Liver (tissue), 9 donors: Measurements from ENCODE around the gene CCDC102A. TPM values are rescaled to one million over a fixed set of nuclear protein-coding genes. Genes with fewer than 3 reads are reported as not detected.

Experiments used
- DNase-seq: peaks from one replicate; pipeline ENCODE4 v3.0.0-alpha.2; 2017; ENCODE audit warnings: low spot score
- H3K27ac ChIP-seq, 2 donors: one replicate each; pipeline ENCODE4 v1.7.0; 2013; ENCODE audit warnings: inconsistent platforms in 2 of 2, low read length in 2 of 2, control low read depth in 1 of 2, low read depth in 1 of 2, mild to moderate bottlenecking in 1 of 2
- H3K27me3 ChIP-seq, 4 donors: one replicate each; pipeline versions ENCODE4 v1.6.1 to v1.7.0; 2013; ENCODE audit warnings: low read length in 3 of 4, inconsistent platforms in 1 of 4, mild to moderate bottlenecking in 1 of 4, moderate library complexity in 1 of 4; ENCODE audit not compliant: control insufficient read depth in 4 of 4, insufficient read depth in 4 of 4
- H3K36me3 ChIP-seq, 4 donors: one replicate each; pipeline versions ENCODE4 v1.6.1 to v1.7.0; 2013; ENCODE audit warnings: low read length in 3 of 4, mild to moderate bottlenecking in 3 of 4, low read depth in 1 of 4, moderate library complexity in 1 of 4; ENCODE audit not compliant: control insufficient read depth in 4 of 4, insufficient read depth in 3 of 4
- H3K4me1 ChIP-seq, 4 donors: one replicate each; pipeline versions ENCODE4 v1.6.1 to v1.7.0; 2013; ENCODE audit warnings: low read length in 3 of 4, mild to moderate bottlenecking in 3 of 4, moderate library complexity in 1 of 4; ENCODE audit not compliant: control insufficient read depth in 4 of 4, insufficient read depth in 4 of 4
- H3K4me3 ChIP-seq, 3 donors: one replicate each; pipeline versions ENCODE4 v1.6.1 to v1.7.0; 2013; ENCODE audit warnings: low read length in 3 of 3, control low read depth in 1 of 3, low read depth in 1 of 3, mild to moderate bottlenecking in 1 of 3
- H3K9ac ChIP-seq, 2 donors: one replicate each; pipeline ENCODE4 v1.7.0; 2013; ENCODE audit warnings: low read length in 2 of 2, mild to moderate bottlenecking in 2 of 2, moderate library complexity in 2 of 2, control low read depth in 1 of 2, low read depth in 1 of 2
- H3K9me3 ChIP-seq, 4 donors: one replicate each; pipeline versions ENCODE4 v1.6.1 to v1.7.0; 2013; ENCODE audit warnings: low read length in 3 of 4; ENCODE audit not compliant: control insufficient read depth in 4 of 4
- EGR1 ChIP-seq, 2 donors: IDR thresholded peaks; 2 replicates each; pipeline ENCODE4 v1.6.1; 2016 to 2018; ENCODE audit warnings: antibody characterized with exemption in 2 of 2, low read depth in 2 of 2
- MAX ChIP-seq: IDR thresholded peaks from 2 replicates; pipeline ENCODE4 v1.6.1; 2016; ENCODE audit warnings: antibody characterized with exemption
- SP1 ChIP-seq: IDR thresholded peaks from 2 replicates; pipeline ENCODE4 v1.6.1; 2018; ENCODE audit warnings: antibody characterized with exemption, mild to moderate bottlenecking
- TAF1 ChIP-seq: conservative IDR thresholded peaks from 2 replicates; pipeline ENCODE4 v1.6.1; 2016; ENCODE audit warnings: antibody characterized with exemption, mild to moderate bottlenecking
- YY1 ChIP-seq: IDR thresholded peaks from 2 replicates; pipeline ENCODE4 v1.6.1; 2016; ENCODE audit warnings: antibody characterized with exemption, mild to moderate bottlenecking
- ZBTB33 ChIP-seq: IDR thresholded peaks from 2 replicates; pipeline ENCODE4 v1.6.1; 2016; ENCODE audit warnings: antibody characterized with exemption
- WGBS: extraction: QIAGEN DNeasy Blood & Tissue Kit; methylation state at CpG from one replicate; pipeline ENCODE4 v1.1.7; 2013; 5-methylcytosine and 5-hydroxymethylcytosine counted together
- polyA plus RNA-seq, 2 donors: library from polyadenylated mRNA; stranded (reverse) in 1 of 2; unstranded in 1 of 2; fragments of 200-250 nt in 1 of 2; fragments of >200 nt in 1 of 2; fragmentation: Nextera tagmentation in 1 of 2; extraction: Ambion mirVana in 1 of 2; gene quantifications; one replicate each; pipeline versions ENCODE4 v1.2.1 to v1.2.3, GENCODE V29; 2013 to 2015
- total RNA-seq, 2 donors: library from RNA; depleted of rRNA; stranded (reverse); fragments of >200 nt; gene quantifications; one replicate each; pipeline ENCODE4 v1.2.3, GENCODE V29; 2014
- TF ChIP-seq, protein P1 (sequence below): IDR thresholded peaks from 2 replicates; pipeline ENCODE4 v1.6.1; 2016; ENCODE audit warnings: antibody characterized with exemption
- TF ChIP-seq, protein P2 (sequence below): fragments of 150-350 bp; IDR thresholded peaks from 2 replicates; pipeline ENCODE4 v1.5.1; 2017; ENCODE audit warnings: improper control_type of control experiment, low read depth, low read length; ENCODE audit not compliant: missing input control
- donor health status: healthy.
- donor health status: healthy.
- donor health status: healthy.
- donor health status: healthy.
- donor health status: healthy.

The CCDC102A gene
- total and polyA plus RNA-seq, 4 donors, result 0.36 to 2.6 (median 1.7) TPM

- no peak for TF ChIP-seq MAX
- TF ChIP-seq, protein P1, sequence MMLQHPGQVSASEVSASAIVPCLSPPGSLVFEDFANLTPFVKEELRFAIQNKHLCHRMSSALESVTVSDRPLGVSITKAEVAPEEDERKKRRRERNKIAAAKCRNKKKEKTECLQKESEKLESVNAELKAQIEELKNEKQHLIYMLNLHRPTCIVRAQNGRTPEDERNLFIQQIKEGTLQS, result no peak
- TF ChIP-seq, protein P2, sequence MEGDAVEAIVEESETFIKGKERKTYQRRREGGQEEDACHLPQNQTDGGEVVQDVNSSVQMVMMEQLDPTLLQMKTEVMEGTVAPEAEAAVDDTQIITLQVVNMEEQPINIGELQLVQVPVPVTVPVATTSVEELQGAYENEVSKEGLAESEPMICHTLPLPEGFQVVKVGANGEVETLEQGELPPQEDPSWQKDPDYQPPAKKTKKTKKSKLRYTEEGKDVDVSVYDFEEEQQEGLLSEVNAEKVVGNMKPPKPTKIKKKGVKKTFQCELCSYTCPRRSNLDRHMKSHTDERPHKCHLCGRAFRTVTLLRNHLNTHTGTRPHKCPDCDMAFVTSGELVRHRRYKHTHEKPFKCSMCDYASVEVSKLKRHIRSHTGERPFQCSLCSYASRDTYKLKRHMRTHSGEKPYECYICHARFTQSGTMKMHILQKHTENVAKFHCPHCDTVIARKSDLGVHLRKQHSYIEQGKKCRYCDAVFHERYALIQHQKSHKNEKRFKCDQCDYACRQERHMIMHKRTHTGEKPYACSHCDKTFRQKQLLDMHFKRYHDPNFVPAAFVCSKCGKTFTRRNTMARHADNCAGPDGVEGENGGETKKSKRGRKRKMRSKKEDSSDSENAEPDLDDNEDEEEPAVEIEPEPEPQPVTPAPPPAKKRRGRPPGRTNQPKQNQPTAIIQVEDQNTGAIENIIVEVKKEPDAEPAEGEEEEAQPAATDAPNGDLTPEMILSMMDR, result no peak
Observed at GRCh38 chr16:57478396-57479204, 57.8 kb downstream of the CCDC102A start (continued).

GRCh38 chr16:57477531-57478202 lies 58.7 kb downstream of the CCDC102A start:
- Histone ChIP-seq H3K4me1 (peaks cover 23 to 56% (median 40%) of the 10 kb centered on the region in 4 donors), H3K9ac (no peak overlapping the region)

More at GRCh38 chr16:57477531-57478202, 58.7 kb downstream of the CCDC102A start:
- Histone ChIP-seq H3K27ac (no peak overlapping the region), H3K9me3 (no peaks in the 10 kb centered on the region), H3K36me3 (peaks cover 0 to 16% (median 7%) of the 10 kb centered on the region in 4 donors), H3K4me3 (no peak overlapping the region), H3K27me3 (no peaks in the 10 kb centered on the region)
- DNase-seq, result no peak
- 76% methylated on average over 9 of the region's 9 CpGs for WGBS
- no peak for TF ChIP-seq ZBTB33
- TF ChIP-seq YY1, result no peak
- TF ChIP-seq, protein P1, result no peak
- TF ChIP-seq EGR1 (IDR thresholded peaks at IDR 0.05; ENCODE audit: low read depth in 2 of 2), result no peak
- TF ChIP-seq MAX, result no peak
- TF ChIP-seq TAF1, result no peak
- no peak for TF ChIP-seq SP1
